ENCODE measurements around the gene ATP1B1.
"Not testable (repeated sequence)": the region's sequence is repeated elsewhere in the genome, so short reads cannot be mapped to it uniquely, and the experiment has no call there.

ATP1B1 gene

DNA sequence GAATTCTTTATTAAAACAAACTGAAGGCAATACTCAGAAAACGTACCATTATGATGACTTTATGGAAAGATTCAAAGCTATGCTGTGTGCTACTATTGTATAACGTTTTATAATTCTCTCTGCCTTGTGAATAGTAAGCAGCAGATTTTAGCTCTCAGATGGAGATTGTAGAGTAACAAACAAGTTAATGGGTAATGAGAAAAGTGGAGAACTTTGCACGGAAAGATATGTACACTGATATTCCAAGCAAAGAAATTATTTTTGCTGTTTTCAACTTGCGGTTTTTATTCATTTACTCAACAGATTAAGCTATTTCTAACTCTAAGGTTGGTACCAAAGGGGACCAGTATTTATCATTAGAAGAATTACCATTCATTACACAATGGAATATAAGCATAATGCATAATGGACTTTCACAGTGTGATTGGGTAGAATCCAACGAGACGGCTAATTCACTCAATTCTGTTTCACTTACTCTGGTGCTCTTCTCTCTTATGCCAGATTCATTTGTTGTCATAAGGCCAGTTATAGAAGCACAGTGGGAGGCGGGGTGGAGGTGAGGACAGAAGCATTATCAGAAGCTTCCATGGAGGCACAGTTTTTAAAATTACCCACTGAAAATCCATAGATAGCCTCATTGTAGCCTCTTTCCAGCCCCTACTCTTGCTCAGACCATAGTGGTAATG, 38.6 kb downstream of the ATP1B1 start:
- no peak for DNase-seq

DNA sequence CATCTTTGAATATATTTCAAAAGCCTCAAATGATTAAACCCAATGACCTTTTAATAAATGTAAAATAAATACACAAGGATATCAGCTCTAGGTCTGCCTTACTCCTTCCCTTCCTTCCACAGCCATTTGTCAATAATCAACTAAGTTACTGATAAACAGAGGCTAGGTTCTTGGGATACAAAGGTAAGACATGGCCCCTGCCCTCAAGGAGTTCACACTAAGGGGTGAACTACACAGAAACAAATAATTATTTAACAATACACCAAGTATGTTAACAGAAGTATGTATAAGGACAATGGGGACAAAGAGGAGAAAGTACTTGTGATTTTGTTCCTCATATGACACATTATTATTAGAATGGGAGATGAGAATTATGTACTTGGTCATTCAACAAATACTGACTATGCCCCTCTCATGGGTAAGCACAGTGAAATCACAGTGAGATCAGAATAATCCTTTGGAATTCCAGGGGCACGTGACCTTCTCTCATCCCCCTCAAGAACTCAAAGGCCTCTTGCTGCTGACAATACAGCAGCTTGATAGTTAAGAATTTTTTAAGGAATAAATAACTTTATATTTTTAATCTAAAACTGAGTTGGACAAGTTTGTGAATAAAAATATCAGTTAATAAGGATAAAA, 40.2 kb downstream of the ATP1B1 start:
- DNase-seq: no peak

DNA sequence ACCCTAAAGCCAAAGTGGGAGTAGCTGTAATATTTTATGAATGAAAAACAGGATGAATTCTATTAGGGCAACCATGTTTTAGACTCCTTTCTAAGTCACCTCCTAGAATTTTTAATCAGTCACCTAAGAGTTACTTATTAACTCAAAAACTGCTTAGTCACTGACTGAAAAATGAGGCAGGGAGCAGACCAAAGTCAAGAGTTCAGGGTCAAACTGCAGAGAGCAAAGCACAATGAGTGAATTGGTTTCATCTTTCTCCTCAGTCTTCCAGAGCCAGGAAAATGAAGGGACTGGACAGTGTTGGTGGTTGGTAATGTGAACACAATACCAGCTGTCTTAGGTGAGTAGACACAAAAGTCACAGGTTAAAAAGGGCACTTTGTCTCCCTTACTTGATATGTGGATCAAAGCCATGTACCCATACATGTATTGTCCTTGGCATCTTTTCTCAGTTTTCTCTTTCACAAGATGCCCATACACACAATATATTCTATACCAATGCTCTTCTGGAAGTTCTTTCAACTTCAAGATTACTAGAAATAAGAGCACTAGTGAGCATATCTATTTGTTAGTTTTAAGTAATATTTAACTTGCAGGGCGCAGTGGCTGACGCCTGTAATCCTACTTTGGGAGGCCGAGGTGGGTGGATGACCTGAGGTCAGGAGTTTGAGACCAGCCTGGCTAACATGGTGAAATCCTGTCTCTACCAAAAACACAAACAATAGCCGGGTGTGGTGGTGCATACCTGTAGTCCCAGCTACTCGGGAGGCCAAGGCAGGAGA, 42.2 kb downstream of the ATP1B1 start:
- no peak for DNase-seq

DNA sequence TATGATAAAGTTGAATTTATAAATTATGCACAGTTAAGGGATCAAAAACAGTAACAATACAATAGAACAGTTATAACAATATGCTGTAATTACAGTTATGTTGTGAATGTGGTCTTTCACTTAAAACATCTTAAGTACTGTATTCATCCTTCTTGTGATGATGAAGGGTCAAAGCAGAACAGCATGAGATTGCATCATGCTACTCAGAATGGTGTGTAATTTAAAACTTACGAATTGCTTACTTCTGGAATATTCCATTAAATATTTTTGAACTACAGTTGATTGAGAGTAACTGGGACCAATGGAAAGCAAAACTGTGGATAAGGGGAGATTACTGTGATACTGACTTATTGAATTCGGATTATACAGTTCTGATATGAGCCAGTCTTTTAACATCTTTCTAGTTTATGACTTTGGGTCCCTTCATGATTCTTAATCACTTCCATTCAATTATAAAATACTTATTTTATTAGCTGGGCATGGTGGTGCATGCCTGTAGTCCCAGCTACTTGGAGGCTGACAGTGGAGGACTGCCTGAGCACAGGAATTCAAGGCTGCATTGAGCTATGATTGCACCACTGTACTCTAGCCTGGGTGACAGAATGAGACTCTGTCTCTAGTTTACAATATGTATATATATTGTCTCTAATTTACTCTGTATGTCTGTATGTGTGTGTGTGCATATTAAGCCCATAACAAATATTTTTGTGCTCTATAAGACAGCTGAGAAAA, 43.2 kb downstream of the ATP1B1 start:
- DNase-seq: no peak

DNA sequence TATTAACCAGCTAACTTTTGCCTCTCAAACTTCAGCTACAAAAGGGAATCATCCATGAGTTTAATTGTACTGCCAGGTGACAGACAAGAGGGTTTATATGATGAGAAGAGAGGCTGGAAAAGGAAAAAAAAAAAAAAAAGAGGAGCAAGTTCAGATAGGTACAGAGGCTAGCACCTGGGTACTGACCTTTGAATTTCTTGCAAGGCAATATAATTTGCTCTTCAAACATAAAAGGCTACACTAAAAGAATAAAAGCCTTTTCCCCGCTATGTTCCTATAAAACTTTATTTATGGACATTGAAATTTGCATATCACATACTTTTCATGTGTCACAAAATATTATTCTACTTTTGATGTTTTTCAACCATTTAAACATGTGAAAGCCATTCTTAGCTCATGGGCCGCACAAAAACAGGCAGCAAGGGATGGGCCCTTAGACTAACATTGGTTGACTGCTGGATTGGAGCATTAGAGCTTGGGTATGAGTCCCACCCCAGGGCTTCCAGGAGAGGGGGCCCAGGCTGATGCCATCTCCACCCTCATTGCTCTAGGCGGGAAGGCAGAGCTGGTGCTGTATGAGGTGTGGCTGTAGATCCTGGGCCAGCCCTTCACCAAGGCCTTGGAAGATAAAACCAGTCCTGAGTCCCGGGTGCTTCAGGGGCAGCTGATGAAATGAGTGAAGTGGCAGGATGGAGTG, 44.3 kb downstream of the ATP1B1 start:
- DNase-seq: no peak

- no peak for DNase-seq
Measured at GRCh38 chr1:169151338-169151837, 44.9 kb downstream of the ATP1B1 start.

DNA sequence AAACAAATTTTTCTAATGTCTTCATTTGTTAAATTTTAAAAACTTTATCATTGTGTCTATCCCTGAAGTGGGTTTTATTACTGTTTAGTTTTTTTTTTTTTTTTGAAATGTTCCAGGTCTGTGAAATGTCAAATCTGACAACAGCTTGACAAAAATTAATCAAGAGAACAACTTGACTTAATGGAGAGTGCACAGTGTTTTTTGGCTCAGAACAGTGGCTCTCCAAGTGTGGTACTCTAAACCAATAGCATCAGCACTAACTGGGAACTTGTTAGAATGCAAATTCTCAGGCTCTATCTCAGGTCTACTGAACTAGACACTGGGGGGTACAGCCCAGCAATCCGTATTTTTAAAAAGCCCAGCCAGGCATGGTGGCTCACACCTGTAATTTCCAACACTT, 49.2 kb downstream of the ATP1B1 start:
- DNase-seq: no peak

GRCh38 chr1:169156580-169156979, 50.1 kb downstream of the ATP1B1 start:
- DNase-seq: no peak

- no peak for DNase-seq
Measured at GRCh38 chr1:169160845-169161495, 54.5 kb downstream of the ATP1B1 start.

- DNase-seq: no peak
Measured at GRCh38 chr1:169161496-169162194, 55.2 kb downstream of the ATP1B1 start.

DNA sequence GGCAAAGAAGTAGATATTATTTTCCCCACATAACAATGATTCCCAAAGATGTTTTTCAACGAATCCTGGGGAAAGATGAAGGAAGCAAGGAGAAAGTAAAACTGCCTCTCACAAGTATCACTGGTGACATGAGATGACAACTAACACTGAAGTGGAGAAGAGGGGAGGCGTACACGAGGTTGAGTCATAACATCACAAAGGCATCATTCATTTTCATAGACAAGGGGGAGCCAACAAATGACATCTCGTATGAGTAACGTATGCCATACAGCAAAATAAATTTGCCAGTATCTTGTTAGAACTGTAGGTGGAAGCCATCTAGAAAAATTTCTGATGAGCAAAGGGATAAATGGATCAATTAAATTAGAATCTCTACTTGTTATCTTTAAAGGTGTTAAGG, 56.6 kb downstream of the ATP1B1 start:
- DNase-seq: no peak

GRCh38 chr1:169175461-169175860, 69.0 kb downstream of the ATP1B1 start:
- no peak for DNase-seq

DNA sequence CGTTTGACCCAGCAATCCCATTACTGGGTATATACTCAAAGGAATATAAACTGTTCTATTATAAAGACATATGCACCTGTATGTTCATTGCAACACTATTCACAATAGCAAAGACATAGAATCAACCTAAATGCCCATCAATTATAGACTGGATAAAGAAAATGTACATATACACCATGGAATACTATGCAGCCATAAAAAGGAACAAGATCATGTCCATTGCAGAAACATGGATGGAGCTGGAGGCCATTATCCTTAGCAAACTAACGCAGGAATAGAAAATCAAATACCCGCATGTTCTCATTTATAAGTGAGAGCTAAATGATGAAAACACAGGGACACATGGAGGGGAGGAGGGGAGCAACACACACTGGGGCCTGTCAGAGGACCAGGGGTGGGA, 72.9 kb downstream of the ATP1B1 start:
- DNase-seq: not testable (repeated sequence)

GRCh38 chr1:169180174-169180573, 73.7 kb downstream of the ATP1B1 start:
- DNase-seq: no peak

Data from NCI-H1417 (cell line).